ENCODE results near the gene ERCC1.
"Not testable (repeated sequence)": the region's sequence is repeated elsewhere in the genome, so short reads cannot be mapped to it uniquely, and the experiment has no call there.

The ERCC1 gene

DNA sequence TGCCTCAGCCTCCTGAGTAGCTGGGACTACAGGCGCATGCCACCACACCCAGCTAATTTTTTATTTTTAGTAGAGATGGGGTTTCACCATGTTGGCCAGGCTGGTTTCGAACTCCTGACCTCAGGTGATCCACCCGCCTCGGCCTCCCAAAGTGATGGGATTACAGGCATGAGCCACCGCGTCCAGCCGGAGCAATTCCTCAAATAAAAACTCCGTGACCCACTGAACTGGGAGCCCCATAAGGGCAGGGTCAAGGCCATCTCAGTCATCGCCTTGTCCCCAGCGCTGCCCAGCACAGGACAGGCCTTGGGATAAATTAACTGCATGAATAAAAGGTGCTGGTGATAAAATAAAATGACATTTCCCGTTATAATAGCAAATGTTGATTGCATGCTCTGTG is 6.2 kb upstream of the ERCC1 start:
- DNase-seq (ENCODE audit: low read depth): not testable (repeated sequence)

DNA sequence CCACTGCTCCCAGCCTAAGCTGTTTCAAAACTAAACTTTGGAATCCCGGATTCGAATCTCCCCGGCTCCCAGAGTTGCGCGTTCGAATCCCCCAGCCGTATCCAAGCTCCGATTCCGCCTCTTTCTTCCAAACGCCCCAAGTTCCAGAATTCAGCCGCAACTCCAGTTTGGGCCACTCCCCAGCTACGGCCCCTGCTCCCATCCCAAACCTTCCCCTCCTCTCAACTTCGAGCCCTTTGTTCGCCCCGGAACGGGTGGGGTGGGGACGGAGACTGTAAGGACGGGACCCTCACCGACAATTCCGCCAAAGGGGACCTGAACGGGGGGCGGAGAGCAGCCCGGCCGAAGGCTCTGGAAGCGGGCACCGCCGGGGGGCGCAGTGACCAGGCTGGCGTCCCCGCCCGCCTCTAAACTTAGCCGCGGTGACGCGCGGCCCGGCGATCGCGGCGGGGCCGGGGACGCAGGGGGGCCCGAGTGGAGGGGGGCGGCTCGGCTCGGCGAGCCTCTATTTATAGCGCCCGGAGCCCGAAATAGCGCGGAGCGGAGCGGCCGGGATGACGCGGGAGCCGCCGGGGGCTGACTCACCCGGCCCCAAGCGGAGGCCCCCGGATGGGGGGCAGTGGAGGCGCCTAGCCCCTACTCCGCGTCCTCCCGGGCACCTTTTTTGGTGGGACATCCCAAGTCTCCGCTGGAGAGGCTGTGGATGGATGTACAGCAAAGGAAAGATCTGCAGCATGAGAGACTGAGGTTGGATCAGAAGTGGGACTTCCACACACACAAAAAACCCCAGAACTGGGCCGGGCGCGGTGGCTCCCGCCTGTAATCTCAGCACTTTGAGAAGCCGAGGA is 4.9 kb upstream of the ERCC1 start:
- DNase-seq (ENCODE audit: low read depth): no peak

DNA sequence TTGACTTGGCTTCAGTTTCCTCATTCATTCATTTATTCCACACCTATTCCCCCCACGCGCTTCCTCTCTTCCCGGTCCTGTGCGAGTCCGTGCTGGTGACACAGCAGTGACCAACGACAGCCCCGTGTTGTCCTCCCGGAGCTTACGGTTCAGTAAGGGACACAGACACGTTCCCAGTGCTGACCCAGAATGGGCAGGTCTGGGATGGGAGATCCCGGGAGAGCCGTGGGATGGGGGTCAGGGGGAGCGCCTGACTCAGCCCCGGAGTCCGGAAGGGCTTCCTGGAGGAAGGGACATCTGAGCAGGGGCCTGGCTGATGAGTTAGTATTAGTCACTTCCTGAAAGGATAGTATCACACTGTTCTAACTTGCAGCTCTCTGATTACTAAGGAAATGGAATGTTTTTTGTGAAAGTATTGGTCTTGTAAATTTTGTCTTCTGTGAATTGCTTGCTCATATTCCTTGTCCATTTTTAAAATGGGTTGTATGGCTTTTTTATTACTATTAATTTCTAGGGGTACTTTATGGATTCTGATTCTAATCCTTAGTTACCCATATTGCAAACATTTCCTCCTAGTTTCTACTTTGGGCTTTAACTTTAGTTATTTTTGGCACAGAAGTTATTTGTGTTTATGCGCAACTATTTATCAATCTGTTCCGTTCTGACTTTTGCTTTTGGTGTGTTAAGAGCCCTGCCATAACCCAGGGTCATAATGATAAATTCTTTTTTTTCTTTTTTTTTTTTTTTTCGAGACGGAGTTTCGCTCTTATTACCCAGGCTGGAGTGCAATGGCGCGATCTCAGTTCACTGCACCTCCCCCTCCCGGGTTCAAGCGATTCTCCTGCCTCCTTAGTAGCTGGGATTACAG is 708 bp upstream of the ERCC1 start:
- DNase-seq (ENCODE audit: low read depth): no peak

DNA sequence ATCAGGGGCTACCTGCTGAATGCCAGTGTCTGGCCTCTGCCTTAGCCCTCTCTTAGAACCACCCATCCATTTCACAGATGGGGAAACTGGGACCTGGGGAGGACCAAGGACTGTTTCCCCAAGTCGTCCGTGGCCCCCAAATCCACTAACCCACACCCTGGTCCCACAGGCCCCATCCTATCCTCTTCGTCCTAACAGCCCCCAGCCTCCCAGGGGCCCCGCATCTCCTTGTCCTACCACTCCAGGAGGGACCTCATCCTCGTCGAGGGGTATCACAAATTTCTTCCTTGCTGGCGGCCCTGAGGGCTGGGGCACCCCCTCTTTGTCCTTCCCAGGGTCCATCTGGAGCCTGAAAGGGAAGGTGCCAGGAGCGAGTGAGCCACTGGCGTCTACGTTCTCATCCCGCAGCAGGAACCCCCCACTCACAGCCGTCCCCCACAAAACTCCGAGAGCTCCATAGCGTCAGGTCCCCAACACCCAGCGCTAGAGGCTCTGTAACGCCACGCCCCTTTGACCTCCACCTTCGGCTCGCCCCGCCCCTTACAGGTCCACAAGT is 606 bp downstream of the ERCC1 start:
- peak; percentile 66 for DNase-seq (ENCODE audit: low read depth)

DNA sequence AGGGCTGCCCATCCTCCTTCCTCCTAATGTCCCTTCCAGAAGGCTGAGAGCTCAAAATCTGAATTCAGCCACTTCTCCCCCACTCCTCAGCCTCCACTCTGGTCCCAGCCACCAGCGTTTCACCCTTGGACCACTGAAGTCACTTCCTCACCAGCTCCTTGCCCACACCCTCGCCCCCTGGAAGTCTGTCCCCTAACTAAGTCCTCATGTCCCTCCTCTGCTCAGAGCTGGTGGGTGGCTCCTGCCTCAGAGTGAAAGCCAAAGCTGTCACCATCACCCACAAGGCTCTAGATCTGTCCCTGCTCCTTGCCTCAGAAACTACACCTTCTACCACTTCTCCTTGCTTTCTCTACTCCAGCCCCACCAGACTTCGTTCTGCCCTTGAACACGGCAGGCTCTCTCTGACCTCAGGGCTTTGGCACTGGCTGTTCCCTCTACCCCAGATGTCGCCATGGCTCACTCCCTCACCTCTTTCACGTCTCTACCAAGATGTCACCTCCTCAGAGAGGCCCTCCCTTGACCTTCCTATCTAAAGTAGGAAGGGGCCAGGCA is 1.7 kb downstream of the ERCC1 start:
- DNase-seq (ENCODE audit: low read depth): no peak

DNA sequence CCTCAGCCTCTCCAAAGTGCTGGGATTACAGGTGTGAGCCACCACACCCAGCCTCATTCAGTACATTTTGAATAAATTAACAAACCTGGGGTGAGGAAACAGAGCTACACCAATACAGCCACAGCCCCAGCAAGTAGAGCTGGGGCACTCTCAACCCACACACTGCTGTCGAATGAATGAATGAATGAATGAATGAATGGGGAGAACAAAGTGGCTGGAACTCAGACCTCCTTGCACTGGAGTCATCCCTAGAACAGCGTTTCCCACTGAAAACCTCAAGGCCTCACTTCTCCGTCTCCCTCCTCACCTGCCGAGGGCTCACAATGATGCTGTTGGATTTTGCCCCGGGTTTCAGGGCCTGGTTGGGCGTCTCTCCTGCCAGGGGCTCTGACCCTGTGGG is 2.8 kb downstream of the ERCC1 start:
- no peak for DNase-seq (ENCODE audit: low read depth)

DNA sequence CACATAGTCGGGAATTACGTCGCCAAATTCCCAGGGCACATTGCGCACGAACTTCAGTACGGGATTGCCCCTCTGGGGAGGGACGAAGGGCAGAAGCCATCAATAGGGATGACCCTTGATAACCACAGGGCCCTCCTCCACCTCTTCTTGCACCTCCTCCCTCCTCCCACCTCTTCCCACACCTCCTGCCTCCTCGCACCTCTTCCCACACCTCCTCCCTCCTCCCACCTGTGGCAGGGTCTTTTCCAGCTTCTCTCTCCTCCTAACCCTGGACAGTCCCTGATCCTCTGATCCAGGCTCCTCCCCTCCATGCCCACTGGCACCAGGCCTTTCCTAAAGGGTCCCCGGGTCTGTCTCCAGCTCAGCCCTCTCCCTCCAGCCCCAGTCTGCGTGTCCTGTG is 3.4 kb downstream of the ERCC1 start:
- DNase-seq (ENCODE audit: low read depth): no peak

DNA sequence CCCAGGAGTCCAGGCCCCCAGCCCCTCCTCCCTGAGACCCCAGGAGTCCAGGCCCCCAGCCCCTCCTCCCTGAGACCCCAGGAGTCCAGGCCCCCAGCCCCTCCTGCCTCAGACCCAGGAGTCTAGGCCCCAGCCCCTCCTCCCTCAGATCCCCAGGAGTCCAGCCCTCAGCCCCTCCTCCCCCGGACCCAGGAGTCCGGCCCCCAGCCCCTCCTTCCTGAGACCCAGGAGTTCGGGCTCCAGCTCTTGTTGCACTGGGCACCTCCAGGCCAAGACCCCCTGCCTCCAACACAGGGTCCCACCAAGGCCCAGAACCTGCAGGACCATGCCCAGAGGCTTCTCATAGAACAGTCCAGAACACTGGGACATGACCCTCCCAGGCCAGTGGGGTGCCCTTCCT is 3.8 kb downstream of the ERCC1 start:
- DNase-seq (ENCODE audit: low read depth): no peak

DNA sequence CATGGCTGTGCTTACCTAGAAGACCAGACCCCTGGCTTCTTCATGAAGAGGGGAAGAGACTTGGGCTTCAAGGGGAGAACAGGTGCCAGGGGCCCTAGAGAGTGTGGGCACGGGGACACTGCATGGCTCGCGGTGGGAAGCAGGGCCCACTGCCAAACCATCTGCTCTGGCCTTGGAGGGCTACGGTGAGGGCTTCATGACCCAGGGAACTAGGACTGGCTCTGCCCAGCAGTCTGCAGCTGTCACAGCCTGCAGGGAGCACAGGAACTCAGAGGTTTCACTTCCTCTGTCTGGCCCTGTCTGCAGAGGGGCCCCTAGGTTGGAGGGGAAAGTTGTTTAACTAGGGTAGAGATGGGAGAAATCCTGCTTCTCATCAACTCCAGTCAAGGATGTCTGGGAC is 4.3 kb downstream of the ERCC1 start:
- no peak for DNase-seq (ENCODE audit: low read depth)

DNA sequence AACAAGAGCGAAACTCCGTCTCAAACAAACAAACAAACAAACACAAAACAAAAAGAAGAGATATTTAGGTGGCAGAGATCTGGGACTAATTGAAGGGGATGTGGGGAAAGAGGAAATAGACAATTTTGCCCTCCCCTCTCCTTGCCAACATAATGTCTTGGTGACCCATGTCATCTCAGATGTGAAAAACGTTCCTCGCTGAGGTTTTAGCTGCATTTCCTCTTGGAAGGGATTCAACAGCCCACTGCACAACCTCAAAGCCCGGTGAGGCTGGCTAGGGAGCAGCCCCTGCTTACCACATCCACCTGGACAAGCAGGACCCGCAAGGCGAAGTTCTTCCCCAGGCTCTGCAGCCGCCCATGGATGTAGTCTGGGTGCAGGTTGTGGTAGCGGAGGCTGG is 4.9 kb downstream of the ERCC1 start:
- no peak for DNase-seq (ENCODE audit: low read depth)

DNA sequence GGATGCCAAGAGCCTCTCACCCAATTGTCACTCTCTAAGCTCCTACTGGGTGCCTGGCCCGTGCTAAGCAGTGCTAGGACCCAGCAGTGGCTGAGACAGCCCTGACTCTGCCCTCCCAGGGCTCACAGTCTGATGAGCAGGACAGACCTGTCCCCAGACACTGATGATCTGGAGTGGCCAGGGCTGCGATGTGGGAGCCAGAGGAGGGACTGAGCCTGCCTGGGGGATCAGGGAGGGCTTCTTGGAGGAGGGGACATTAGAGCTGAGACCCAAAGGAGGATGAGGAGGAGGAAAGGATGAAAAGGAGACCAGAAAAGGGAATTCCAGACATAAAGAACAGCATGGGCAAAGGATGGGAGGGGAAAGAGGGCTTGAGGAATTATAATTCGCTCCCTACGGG is 6.6 kb downstream of the ERCC1 start:
- no peak for DNase-seq (ENCODE audit: low read depth)

DNA sequence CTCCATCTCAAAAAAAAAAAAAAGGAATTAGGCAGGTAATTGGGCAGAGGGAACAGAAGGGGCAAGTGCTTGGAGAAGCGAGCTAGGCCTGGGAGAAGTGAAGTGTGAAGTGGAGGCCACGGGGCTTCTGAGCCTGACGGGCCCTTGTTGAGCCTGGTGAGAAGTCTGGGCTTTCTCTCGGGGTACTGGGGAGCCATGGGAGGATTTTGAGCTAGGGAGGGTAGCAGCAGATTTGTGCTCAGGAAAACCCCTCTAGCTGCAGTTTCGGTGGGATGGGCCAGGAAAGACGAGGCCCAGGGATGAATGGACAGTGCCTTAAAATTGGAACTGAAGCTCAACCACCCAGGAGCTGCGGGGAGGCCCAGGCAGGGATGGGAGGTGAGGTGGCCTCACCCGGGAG is 9.2 kb downstream of the ERCC1 start:
- DNase-seq (ENCODE audit: low read depth): no peak

DNA sequence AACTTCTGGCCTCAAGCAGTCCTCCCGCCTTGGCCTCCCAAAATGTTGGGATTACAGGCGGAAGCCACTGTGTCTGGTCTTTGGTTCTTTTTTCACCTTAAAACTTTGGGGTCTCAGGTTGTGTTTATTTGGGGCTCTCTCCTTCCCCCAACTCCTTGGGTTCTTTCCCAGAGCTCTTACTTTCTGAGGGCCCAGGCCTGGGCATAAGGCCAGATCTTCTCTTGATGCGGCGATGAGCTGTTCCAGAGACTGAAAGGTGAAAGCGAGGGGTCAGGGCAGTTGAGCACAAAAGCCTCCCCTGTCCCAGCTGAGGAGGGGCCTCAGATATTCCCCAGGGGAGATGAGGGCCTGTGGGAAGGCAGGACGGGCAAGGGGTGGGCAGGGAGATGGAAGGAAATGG is 10.2 kb downstream of the ERCC1 start:
- no peak for DNase-seq (ENCODE audit: low read depth)

DNA sequence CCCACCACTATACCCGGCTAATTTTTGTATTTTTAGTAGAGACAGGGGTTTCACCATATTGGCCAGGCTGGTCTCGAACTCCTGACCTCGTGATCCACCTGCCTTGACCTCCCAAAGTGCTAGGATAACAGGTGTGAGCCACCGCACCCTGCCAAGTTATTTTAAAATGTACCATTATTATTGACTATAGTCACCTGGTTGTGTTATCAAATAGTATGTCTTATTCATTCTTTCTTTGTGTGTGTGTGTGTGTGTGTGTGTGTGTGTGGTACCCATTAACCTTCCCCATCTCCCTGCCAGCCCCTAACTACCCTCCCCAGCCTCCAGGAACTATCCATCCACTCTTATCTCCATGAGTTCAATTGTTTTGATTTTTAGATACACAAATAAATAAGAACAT is 13.4 kb downstream of the ERCC1 start:
- DNase-seq (ENCODE audit: low read depth): not testable (repeated sequence)

DNA sequence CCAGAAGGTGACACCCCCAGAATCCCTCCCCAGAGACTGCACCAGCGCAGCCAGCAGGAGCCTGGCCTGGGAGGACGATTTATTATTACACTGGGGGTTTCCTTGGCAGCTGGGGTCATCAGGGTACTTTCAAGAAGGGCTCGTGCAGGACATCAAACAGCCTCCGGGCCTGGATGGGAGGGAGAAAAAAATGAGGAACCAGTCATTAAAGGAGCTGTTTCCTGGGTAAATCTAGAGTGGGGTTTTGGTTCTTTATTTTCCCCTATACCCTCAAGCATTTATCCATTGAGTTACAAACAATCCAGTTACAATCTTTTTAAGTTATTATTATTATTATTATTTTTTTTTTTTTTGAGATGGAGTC is 14.2 kb downstream of the ERCC1 start:
- DNase-seq (ENCODE audit: low read depth): no peak

DNA sequence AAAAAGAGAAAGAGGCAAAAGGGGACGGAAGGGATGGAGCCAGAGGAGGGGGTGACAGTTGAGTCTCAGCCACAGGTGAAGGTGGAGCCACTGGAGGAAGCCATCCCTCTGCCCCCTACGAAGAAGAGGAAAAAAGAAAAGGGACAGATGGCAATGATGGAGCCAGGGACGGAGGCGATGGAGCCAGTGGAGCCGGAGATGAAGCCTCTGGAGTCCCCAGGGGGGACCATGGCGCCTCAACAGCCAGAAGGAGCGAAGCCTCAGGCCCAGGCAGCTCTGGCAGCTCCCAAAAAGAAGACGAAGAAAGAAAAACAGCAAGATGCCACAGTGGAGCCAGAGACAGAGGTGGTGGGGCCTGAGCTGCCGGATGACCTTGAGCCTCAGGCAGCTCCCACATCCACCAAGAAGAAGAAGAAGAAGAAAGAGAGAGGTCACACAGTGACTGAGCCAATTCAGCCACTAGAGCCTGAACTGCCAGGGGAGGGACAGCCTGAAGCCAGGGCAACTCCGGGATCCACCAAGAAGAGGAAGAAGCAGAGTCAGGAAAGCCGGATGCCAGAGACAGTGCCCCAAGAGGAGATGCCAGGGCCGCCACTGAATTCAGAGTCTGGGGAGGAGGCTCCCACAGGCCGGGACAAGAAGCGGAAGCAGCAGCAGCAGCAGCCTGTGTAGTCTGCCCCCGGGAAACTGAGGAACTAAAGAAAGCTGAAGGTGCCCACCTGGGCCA is 14.7 kb downstream of the ERCC1 start:
- no peak for DNase-seq (ENCODE audit: low read depth)

DNA sequence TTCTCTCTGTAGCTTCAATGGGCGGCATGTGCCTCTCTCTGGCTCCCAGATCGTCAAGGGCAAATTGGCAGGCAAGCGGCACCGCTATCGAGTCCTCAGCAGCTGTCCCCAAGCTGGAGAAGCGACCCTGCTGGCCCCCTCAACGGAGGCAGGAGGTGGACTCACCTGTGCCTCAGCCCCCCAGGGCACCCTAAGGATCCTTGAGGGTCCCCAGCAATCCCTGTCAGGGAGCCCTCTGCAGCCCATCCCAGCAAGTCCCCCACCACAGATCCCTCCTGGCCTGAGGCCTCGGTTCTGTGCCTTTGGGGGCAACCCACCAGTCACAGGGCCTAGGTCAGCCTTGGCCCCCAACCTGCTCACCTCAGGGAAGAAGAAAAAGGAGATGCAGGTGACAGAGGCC is 15.6 kb downstream of the ERCC1 start:
- DNase-seq (ENCODE audit: low read depth): no peak

DNA sequence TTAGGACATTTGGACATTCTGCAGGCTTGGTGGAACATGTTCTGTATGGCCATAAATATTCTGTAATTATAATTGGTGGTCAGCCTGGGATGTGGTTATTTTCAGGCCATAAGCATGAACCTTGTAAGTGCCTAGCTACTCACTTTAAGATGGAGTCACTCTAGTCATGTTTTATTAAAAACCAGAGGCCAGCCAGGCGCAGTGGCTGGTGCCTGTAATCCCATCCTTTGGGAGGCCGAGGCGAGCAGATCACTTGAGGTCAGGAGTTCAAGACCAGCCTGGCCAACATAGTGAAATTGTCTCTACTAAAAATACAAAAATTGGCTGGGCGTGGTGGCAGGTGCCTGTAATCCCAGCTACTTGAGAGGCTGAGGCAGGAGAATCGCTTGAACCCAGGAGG is 16.1 kb downstream of the ERCC1 start:
- DNase-seq (ENCODE audit: low read depth): not testable (repeated sequence)

DNA sequence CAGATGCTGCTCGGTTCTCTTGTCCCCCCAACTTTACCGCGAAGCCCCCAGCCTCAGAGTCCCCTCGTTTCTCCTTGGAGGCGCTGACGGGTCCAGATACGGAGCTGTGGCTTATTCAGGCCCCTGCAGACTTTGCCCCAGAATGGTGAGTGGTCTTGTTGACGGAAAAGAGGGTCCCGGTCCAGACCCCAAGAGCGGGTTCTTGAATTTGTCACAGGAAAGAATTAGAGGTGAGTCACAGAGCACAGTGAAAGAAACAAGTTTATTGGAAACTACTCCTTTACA is 16.7 kb downstream of the ERCC1 start:
- DNase-seq (ENCODE audit: low read depth): no peak

DNA sequence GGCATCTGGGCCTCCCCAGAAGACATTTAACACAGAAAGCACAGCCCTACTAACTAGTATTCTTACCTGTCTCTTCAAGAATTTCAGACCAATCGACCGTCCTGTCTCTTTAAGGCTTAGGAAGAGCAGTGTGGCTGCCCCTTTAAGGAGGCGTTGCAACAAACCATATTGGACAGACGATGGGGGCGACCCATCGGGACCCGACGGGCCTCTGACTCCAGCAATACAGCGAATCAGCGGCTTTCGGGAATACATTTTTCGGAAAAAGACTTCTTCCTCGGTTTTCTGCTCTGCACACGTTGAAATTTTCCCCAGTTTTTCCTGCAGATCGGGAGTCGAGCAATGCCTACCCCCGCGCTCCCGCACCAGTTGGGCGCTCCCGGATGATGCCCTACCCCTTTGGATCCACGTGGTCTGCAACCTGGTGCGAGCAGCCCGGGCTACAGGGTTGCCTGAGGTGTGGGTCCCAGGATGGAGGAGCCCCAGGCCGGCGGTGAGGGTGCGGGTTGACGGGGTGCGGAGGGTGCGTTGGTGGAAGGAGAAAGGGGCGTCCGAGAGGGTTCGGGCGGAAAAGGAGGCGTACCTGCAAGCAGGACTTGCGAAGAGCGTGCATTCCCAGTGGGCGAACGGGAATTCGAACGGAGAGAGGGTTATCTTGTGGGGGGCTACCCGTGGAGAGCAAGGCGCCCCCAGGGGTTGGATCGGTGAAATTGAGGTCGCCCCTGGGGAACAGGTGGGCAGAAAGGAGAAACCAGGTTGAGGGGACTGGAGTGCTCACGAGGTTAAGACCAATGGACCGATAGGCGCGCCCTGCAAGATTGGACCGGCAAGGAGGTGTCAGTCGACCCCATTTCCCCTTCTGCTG is 17.3 kb downstream of the ERCC1 start, which contains the start of gene POLR1G:
POLR1G (plus strand) TSS at position 419 of the 865 bp plus-strand sequence; CDS start at position 472, 53 bp downstream.
- DNase-seq (ENCODE audit: low read depth): peak; percentile 68

All from stimulated activated CD8-positive, alpha-beta memory T cell treated with anti-CD3 and anti-CD28 coated beads, Interleukin-12 subunit alpha, Interleukin-12 subunit beta, amount 100 ng/mL, for 4 hours (primary cell).